Measurements from ENCODE around the gene PNKD. TPM values are rescaled to one million over a fixed set of nuclear protein-coding genes. Genes with fewer than 3 reads are reported as not detected.

PNKD gene
- total and polyA plus RNA-seq, 2 of the 8 experiments (the other 6 are each of a cell fraction or from before 2014, with no cell fraction given) = 43.9 to 65.4 TPM

DNA sequence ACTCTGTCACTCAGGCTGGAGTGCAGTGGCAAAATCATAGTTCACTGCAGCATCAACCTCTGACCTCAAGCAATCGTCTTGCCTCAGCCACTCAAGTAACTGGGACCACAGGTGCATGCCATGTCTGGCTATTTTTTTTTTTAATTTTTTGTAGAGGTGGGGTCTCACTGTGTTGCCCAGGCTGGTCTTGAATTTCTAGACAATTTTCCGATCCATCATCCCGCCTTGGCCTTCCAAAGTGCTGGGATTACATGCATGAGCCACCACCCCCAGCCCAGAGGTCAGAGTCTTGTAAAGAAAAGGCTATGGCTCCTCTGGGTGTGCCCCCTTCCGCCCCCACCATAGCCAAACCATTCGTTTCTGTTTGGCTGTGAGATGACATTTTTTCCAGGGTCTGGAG lies 35.1 kb downstream of the PNKD start:
- no peak overlapping the region for H3K56ac ChIP-seq (replicated peaks; ENCODE audit: insufficient read length, low read depth, low read length)
- no peaks in the 10 kb centered on the region for H3K79me1 ChIP-seq (ENCODE audit: low read depth, low read length)
- H2AK5ac ChIP-seq (ENCODE audit: low read depth, low read length) = no peak overlapping the region
- H4K91ac ChIP-seq (replicated peaks; ENCODE audit: insufficient read length, low read length) = no peak overlapping the region
- H3K4me2 ChIP-seq (ENCODE audit: insufficient read depth in 1 of 2, low read depth in 2 of 2, low read length in 2 of 2) = no peak overlapping the region
- no peaks in the 10 kb centered on the region for H3K4me1 ChIP-seq (replicated peaks in 1 of 4; ENCODE audit: control insufficient read depth in 3 of 4, insufficient read depth in 4 of 4, low read length in 3 of 4)
- H3K9ac ChIP-seq (replicated peaks in 1 of 4; ENCODE audit: extremely low read depth in 1 of 4, low read depth in 3 of 4, low read length in 3 of 4) = no peak overlapping the region
- H3K23me2 ChIP-seq (ENCODE audit: low read depth, low read length) = no peaks in the 10 kb centered on the region
- H2BK5ac ChIP-seq (ENCODE audit: low read depth, low read length) = no peak overlapping the region
- H3K27me3 ChIP-seq (replicated peaks in 1 of 4; ENCODE audit: control insufficient read depth in 3 of 4, extremely low read depth in 1 of 4, insufficient read depth in 3 of 4, low read length in 3 of 4) = no peaks in the 10 kb centered on the region
- ChIA-PET POLR2A (ENCODE audit: partially characterized antibody) (no interaction called here), CTCF (ENCODE audit: partially characterized antibody) (interaction anchor here (0.9 to 7.6 kb wide), 4 partner anchors 19 to 89 kb away, joined by 3 to 96 read pairs (median 4); no protein-coding TSS in a partner anchor)
- no peak overlapping the region for H3K27ac ChIP-seq (ENCODE audit: low read depth, low read length)
- no peak overlapping the region for H3K14ac ChIP-seq (ENCODE audit: insufficient read length)
- H3K23ac ChIP-seq (ENCODE audit: insufficient read length) = no peak overlapping the region
- DNase-seq (ENCODE audit: low read depth in 1 of 2, low spot score in 2 of 2) (no peak), FAIRE-seq (no peak)
- no peak overlapping the region for H4K5ac ChIP-seq (ENCODE audit: insufficient read length, low read depth, low read length)
- H4K20me1 ChIP-seq (replicated peaks in 1 of 2; ENCODE audit: control insufficient read depth in 1 of 2, insufficient read depth in 2 of 2, low read length in 2 of 2) = no peaks in the 10 kb centered on the region
- H4K8ac ChIP-seq (ENCODE audit: extremely low read depth, insufficient read depth, low read length) = no peak overlapping the region
- H2BK15ac ChIP-seq (ENCODE audit: low read length) = no peak overlapping the region
- H2BK12ac ChIP-seq (ENCODE audit: low read depth, low read length) = no peak overlapping the region
- H2BK120ac ChIP-seq (replicated peaks; ENCODE audit: low read depth, low read length) = no peak overlapping the region
- no peaks in the 10 kb centered on the region for H3K36me3 ChIP-seq (ENCODE audit: control insufficient read depth in 2 of 4, insufficient read depth in 4 of 4, low read length in 3 of 4)
- H3K9me3 ChIP-seq (ENCODE audit: insufficient read depth in 2 of 2, low read depth in 1 of 2, low read length in 1 of 2) = no peaks in the 10 kb centered on the region
- no peaks in the 10 kb centered on the region for H3K79me2 ChIP-seq (ENCODE audit: control insufficient read depth in 1 of 2, insufficient read depth in 2 of 2, low read length in 2 of 2)
- H3K18ac ChIP-seq (ENCODE audit: extremely low read depth, low read length) = no peak overlapping the region
- H3K4ac ChIP-seq (replicated peaks; ENCODE audit: insufficient read length, low read depth, low read length) = no peak overlapping the region
- WGBS, 2 experiments (ENCODE audit: extremely low coverage in 1 of 2, insufficient coverage in 1 of 2, insufficient read length in 1 of 2, insufficient replicate concordance in 2 of 2, low coverage in 1 of 2, low lambda C conversion rate in 2 of 2, missing lambda C conversion rate in 1 of 2) = 91% methylated on average over 5 of the region's 5 CpGs; no CpG with 5 or more reads in 1 of the 2 experiments
- H2BK20ac ChIP-seq (ENCODE audit: low read length) = no peak overlapping the region
- no peak overlapping the region for H3K4me3 ChIP-seq (ENCODE audit: extremely low read depth in 1 of 4, insufficient read depth in 2 of 4, low read depth in 3 of 4, low read length in 4 of 4)
- H2AFZ ChIP-seq (ENCODE audit: low read length) = no peak overlapping the region
- TF ChIP-seq SRF (IDR thresholded peaks at IDR 0.05; ENCODE audit: low read depth, low read length) (no peak), RXRA (IDR thresholded peaks at IDR 0.05; ENCODE audit: insufficient read depth, low read depth, low read length) (no peak), MAFK (IDR thresholded peaks at IDR 0.05; ENCODE audit: low read depth, low read length) (no peak), RAD21 (IDR thresholded peaks at IDR 0.05 in 1 of 2, conservative IDR thresholded peaks at IDR 0.05 in 1 of 2; ENCODE audit: low read depth in 2 of 2, low read length in 2 of 2) (no peak), SP1 (IDR thresholded peaks at IDR 0.05; ENCODE audit: low read depth, low read length) (no peak), TAF7 (optimal IDR thresholded peaks at IDR 0.05; ENCODE audit: borderline replicate concordance, low read depth, low read length) (no peak), ZNF274 (IDR thresholded peaks at IDR 0.05; ENCODE audit: borderline replicate concordance, extremely low read depth, low read length) (no peak), GABPA (IDR thresholded peaks at IDR 0.05; ENCODE audit: borderline replicate concordance, insufficient read depth, low read length) (no peak), TBP (IDR thresholded peaks at IDR 0.05; ENCODE audit: low read depth, low read length) (no peak), JUN (IDR thresholded peaks at IDR 0.05; ENCODE audit: low read depth, low read length) (no peak), KDM4A (IDR thresholded peaks at IDR 0.05; ENCODE audit: low read depth, low read length, severe bottlenecking) (no peak)
- TF ChIP-seq, protein P1, sequence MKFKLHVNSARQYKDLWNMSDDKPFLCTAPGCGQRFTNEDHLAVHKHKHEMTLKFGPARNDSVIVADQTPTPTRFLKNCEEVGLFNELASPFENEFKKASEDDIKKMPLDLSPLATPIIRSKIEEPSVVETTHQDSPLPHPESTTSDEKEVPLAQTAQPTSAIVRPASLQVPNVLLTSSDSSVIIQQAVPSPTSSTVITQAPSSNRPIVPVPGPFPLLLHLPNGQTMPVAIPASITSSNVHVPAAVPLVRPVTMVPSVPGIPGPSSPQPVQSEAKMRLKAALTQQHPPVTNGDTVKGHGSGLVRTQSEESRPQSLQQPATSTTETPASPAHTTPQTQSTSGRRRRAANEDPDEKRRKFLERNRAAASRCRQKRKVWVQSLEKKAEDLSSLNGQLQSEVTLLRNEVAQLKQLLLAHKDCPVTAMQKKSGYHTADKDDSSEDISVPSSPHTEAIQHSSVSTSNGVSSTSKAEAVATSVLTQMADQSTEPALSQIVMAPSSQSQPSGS (IDR thresholded peaks at IDR 0.05; ENCODE audit: low read length) = no peak
